A549 (cell line): Measurements from ENCODE around the gene PDP2. TPM values are rescaled to one million over a fixed set of nuclear protein-coding genes. Genes with fewer than 3 reads are reported as not detected.

Experiments
- ATAC-seq, 2 experiments: fragments of 200-7000 bp in 1 of 2; fragments of >200 bp in 1 of 2; cut with Nextera tagmentation in 1 of 2; cut with Tn5 transposase in 1 of 2; 3 replicates each; pipeline versions ENCODE4 v1.8.0 to v1.9.1; 2018 to 2020; ENCODE audit warnings: mild to moderate bottlenecking in 1 of 2, moderate library complexity in 1 of 2
- CTCF ChIA-PET: fragments of 300-600 bp; sonication (Branson Sonifier 250); formaldehyde crosslinking; extraction: SDS; loops from one replicate; lab custom pipeline; 2021; ENCODE audit warnings: antibody characterized with exemption, inconsistent platforms; lab: Yijun Ruan, JAX
- POLR2A ChIA-PET: fragments of 350-600 bp; formaldehyde crosslinking; extraction: SDS; loops from one replicate; lab custom pipeline; 2021; ENCODE audit warnings: antibody characterized with exemption, inconsistent platforms; lab: Yijun Ruan, JAX
- DNase-seq, 2 experiments: peaks; one replicate each; pipeline versions ENCODE4 v3.0.0 to v3.0.0-alpha.2; 2011 to 2016; ENCODE audit warnings: low read depth in 1 of 2, low spot score in 1 of 2
- FAIRE-seq: peaks from 2 replicates; lab custom pipeline; 2011; peaks lifted over from hg19 to GRCh38; lab: Jason Lieb, UNC
- H3K27ac ChIP-seq, 2 experiments: fragments of >200 bp; sonication (Bioruptor Twin); formaldehyde crosslinking; 3 replicates each; pipeline ENCODE4 v1.5.1; 2016 to 2017
- H3K4me1 ChIP-seq: fragments of >200 bp; sonication (Bioruptor Twin); formaldehyde crosslinking; 3 replicates; pipeline ENCODE4 v1.6.1; 2016
- H3K4me2 ChIP-seq: fragments of >200 bp; sonication (Bioruptor Twin); formaldehyde crosslinking; 3 replicates; pipeline ENCODE4 v1.6.1; 2016
- H3K4me3 ChIP-seq: fragments of >200 bp; sonication (Bioruptor Twin); formaldehyde crosslinking; 3 replicates; pipeline ENCODE4 v1.5.1; 2016
- H3K9me3 ChIP-seq: fragments of >200 bp; sonication (Bioruptor Twin); formaldehyde crosslinking; 3 replicates; pipeline ENCODE4 v1.6.1; 2016
- BHLHE40 ChIP-seq: IDR thresholded peaks from 2 replicates; pipeline ENCODE4 v1.6.1; 2012; ENCODE audit warnings: low read depth, low read length, inconsistent platforms
- CBX8 ChIP-seq: fragments of 200-600 bp; sonication (generic); IDR thresholded peaks from 2 replicates; pipeline ENCODE4 v1.6.1; 2016
- CHD4 ChIP-seq: fragments of 200-600 bp; sonication (generic); IDR thresholded peaks from 2 replicates; pipeline ENCODE4 v1.6.1; 2016; ENCODE audit warnings: antibody characterized with exemption, mild to moderate bottlenecking, borderline replicate concordance
- FOXS1 ChIP-seq: fragments of 250-450 bp; sonication (Bioruptor Pico); IDR thresholded peaks from 2 replicates; pipeline ENCODE4 v1.5.0; 2020; ENCODE audit warnings: mild to moderate bottlenecking, moderate library complexity
- HEYL ChIP-seq: fragments of 250-450 bp; sonication (Bioruptor Pico); IDR thresholded peaks from 2 replicates; pipeline ENCODE4 v1.8.0; 2021; ENCODE audit warnings: mild to moderate bottlenecking, moderate library complexity
- HOXB5 ChIP-seq: fragments of 250-450 bp; sonication (Bioruptor Pico); IDR thresholded peaks from 2 replicates; pipeline ENCODE4 v1.5.0; 2020; ENCODE audit warnings: mild to moderate bottlenecking, moderate library complexity
- KDM1A ChIP-seq: fragments of 200-600 bp; sonication (generic); IDR thresholded peaks from 2 replicates; pipeline ENCODE4 v1.6.1; 2016; ENCODE audit warnings: low read depth, mild to moderate bottlenecking
- MAFK ChIP-seq: fragments of 450-650 bp; IDR thresholded peaks from 2 replicates; pipeline ENCODE4 v1.6.1; 2014; ENCODE audit not compliant: partially characterized antibody
- NFE2L2 ChIP-seq: fragments of 150-350 bp; conservative IDR thresholded peaks from 2 replicates; pipeline ENCODE4 v1.6.1; 2014; ENCODE audit warnings: low read length
- POLR2A ChIP-seq: IDR thresholded peaks from 2 replicates; pipeline ENCODE4 v1.6.1; 2012; ENCODE audit warnings: mild to moderate bottlenecking, low read length
- POLR2AphosphoS2 ChIP-seq: conservative IDR thresholded peaks from 2 replicates; pipeline ENCODE4 v1.6.1; 2012; ENCODE audit warnings: low read length, improper control_type of control experiment, inconsistent platforms
- RAD21 ChIP-seq, 2 experiments: fragments of >200 bp in 1 of 2; sonication (Bioruptor Twin) in 1 of 2; formaldehyde crosslinking in 1 of 2; IDR thresholded peaks in 1 of 2; conservative IDR thresholded peaks in 1 of 2; 2 replicates in 1 of 2; 3 replicates in 1 of 2; pipeline ENCODE4 v1.6.1; 2012 to 2018; ENCODE audit warnings: inconsistent platforms in 1 of 2
- RFX5 ChIP-seq: fragments of 450-650 bp; IDR thresholded peaks from 2 replicates; pipeline ENCODE4 v1.7.1; 2014; ENCODE audit warnings: antibody characterized with exemption, mild to moderate bottlenecking, moderate library complexity
- RNF2 ChIP-seq: fragments of 200-600 bp; sonication (generic); IDR thresholded peaks from 2 replicates; pipeline ENCODE4 v1.6.1; 2016; ENCODE audit warnings: low read depth, mild to moderate bottlenecking, antibody characterized with exemption, moderate library complexity, borderline replicate concordance
- SMC3 ChIP-seq: fragments of >200 bp; sonication (Bioruptor Twin); formaldehyde crosslinking; IDR thresholded peaks from 3 replicates; pipeline ENCODE4 v1.6.1; 2018; ENCODE audit warnings: inconsistent platforms
- SREBF2 ChIP-seq: fragments of 450-650 bp; IDR thresholded peaks from 2 replicates; pipeline ENCODE4 v1.6.1; 2014; ENCODE audit warnings: mild to moderate bottlenecking, moderate library complexity
- TFCP2L1 ChIP-seq: fragments of 250-450 bp; sonication (Bioruptor Pico); IDR thresholded peaks from 2 replicates; pipeline ENCODE4 v1.5.0; 2021; ENCODE audit warnings: mild to moderate bottlenecking
- ZSCAN20 ChIP-seq: fragments of 250-450 bp; sonication (Bioruptor Pico); IDR thresholded peaks from 2 replicates; pipeline ENCODE4 v1.8.0; 2022; ENCODE audit warnings: mild to moderate bottlenecking, moderate library complexity
- WGBS: methylation state at CpG from one replicate; pipeline ENCODE4 v1.1.6; 2017; ENCODE audit errors: missing lambda C conversion rate; 5-methylcytosine and 5-hydroxymethylcytosine counted together
- polyA plus RNA-seq, 4 experiments: library from polyadenylated mRNA; depleted of rRNA in 3 of 4; stranded (reverse); fragments of >200 nt; fragmentation: RNase III in 1 of 4; extraction: RNeasy Plus Mini Kit Qiagen cat#74134 plus additional on column Dnase treatment in 1 of 4; gene quantifications; 2 replicates in 3 of 4; 3 replicates in 1 of 4; pipeline ENCODE4 v1.2.3, GENCODE V29; 2011 to 2017
- TF ChIP-seq, protein P1 (sequence below): fragments of 200-600 bp; sonication (generic); IDR thresholded peaks from 2 replicates; pipeline ENCODE4 v1.6.1; 2016; ENCODE audit warnings: antibody characterized with exemption, mild to moderate bottlenecking, moderate library complexity
- TF ChIP-seq, protein P2 (sequence below): fragments of >200 bp; sonication (Bioruptor Twin); formaldehyde crosslinking; IDR thresholded peaks from 3 replicates; pipeline ENCODE4 v1.5.1; 2016
- TF ChIP-seq, protein P3 (sequence below): fragments of 450-650 bp; IDR thresholded peaks from 2 replicates; pipeline ENCODE4 v1.6.1; 2014; ENCODE audit warnings: antibody characterized with exemption
- TF ChIP-seq, protein P4 (sequence below): fragments of >200 bp; sonication (Bioruptor Twin); formaldehyde crosslinking; IDR thresholded peaks from 2 replicates; pipeline ENCODE4 v1.6.1; 2016
- TF ChIP-seq, protein P5 (sequence below): fragments of >200 bp; sonication (Bioruptor Twin); formaldehyde crosslinking; IDR thresholded peaks from 3 replicates; pipeline ENCODE4 v1.6.1; 2016

Gene PDP2
- polyA plus RNA-seq, 2 of the 4 experiments (the other 2 are of a cell fraction), result 10.0 to 10.5 TPM

DNA sequence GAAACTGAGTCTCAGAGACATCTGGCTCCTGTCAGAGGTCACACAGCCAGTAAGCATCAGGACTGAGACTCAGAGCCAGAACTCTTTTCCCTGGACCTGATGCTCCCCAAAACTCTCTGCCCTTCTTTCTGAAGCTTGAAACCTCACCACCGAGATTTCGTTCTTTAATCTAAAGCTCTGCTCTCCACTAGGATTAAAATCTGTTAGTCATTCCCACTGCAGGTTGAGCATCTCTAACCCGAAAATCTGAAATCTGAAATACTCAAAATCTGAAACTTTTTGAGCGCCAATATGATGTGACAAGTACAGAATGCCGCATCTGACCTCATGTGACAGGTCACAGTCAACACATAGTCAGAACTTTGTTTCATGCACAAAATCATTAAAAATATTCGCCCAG, 36.2 kb downstream of the PDP2 start:
- POLR2A ChIA-PET, result no interaction called here
- no peak for ATAC-seq
- 61% methylated on average over 6 of the region's 6 CpGs for WGBS
- no peaks in the 10 kb centered on the region for H3K9me3 ChIP-seq
- no peak overlapping the region for H3K4me3 ChIP-seq
- DNase-seq, result no peak
- TF ChIP-seq RNF2 (no peak), FOXS1 (CRISPR knock-in tag) (no peak), SMC3 (no peak), RFX5 (no peak), CBX8 (no peak), MAFK (no peak), HEYL (CRISPR knock-in tag) (no peak)
- TF ChIP-seq, protein P1, sequence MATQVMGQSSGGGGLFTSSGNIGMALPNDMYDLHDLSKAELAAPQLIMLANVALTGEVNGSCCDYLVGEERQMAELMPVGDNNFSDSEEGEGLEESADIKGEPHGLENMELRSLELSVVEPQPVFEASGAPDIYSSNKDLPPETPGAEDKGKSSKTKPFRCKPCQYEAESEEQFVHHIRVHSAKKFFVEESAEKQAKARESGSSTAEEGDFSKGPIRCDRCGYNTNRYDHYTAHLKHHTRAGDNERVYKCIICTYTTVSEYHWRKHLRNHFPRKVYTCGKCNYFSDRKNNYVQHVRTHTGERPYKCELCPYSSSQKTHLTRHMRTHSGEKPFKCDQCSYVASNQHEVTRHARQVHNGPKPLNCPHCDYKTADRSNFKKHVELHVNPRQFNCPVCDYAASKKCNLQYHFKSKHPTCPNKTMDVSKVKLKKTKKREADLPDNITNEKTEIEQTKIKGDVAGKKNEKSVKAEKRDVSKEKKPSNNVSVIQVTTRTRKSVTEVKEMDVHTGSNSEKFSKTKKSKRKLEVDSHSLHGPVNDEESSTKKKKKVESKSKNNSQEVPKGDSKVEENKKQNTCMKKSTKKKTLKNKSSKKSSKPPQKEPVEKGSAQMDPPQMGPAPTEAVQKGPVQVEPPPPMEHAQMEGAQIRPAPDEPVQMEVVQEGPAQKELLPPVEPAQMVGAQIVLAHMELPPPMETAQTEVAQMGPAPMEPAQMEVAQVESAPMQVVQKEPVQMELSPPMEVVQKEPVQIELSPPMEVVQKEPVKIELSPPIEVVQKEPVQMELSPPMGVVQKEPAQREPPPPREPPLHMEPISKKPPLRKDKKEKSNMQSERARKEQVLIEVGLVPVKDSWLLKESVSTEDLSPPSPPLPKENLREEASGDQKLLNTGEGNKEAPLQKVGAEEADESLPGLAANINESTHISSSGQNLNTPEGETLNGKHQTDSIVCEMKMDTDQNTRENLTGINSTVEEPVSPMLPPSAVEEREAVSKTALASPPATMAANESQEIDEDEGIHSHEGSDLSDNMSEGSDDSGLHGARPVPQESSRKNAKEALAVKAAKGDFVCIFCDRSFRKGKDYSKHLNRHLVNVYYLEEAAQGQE, result no peak
- TF ChIP-seq, protein P2, sequence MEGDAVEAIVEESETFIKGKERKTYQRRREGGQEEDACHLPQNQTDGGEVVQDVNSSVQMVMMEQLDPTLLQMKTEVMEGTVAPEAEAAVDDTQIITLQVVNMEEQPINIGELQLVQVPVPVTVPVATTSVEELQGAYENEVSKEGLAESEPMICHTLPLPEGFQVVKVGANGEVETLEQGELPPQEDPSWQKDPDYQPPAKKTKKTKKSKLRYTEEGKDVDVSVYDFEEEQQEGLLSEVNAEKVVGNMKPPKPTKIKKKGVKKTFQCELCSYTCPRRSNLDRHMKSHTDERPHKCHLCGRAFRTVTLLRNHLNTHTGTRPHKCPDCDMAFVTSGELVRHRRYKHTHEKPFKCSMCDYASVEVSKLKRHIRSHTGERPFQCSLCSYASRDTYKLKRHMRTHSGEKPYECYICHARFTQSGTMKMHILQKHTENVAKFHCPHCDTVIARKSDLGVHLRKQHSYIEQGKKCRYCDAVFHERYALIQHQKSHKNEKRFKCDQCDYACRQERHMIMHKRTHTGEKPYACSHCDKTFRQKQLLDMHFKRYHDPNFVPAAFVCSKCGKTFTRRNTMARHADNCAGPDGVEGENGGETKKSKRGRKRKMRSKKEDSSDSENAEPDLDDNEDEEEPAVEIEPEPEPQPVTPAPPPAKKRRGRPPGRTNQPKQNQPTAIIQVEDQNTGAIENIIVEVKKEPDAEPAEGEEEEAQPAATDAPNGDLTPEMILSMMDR, result no peak
- TF ChIP-seq, all 56 proteins: peak for 0
- CTCF ChIA-PET, result interaction anchor here (0.7 to 40.8 kb wide), 6 partner anchors 2 to 268 kb away, joined by 3 to 837 read pairs (median 3); partner anchors contain the start of genes CDH16, PDP2 and RRAD
- H3K4me2 ChIP-seq, result no peak overlapping the region
- FAIRE-seq, result no peak
- peaks cover 9% of the 10 kb centered on the region; the same call in 1 of the 3 replicates for H3K4me1 ChIP-seq
- no peak overlapping the region for H3K27ac ChIP-seq

DNA sequence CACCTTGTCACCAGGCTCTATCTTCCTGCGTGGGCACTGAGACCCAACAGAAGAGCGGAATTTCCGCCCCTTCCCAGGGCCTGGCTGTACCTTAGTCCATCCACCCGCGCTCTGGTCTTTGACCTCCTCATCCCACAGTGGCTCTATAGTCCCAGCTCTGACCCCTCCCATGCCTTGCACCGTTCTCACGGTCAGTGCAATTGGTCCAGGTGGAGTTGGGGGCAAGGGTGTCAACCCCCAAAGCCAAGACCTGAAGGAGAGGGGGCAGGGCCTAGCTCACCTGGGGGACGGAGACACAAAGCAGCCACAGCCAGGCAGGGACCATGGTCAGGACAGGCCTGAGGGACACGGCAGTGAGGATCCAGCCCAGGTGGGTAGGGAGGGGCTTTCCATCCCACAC, 37.4 kb downstream of the PDP2 start:
- CTCF ChIA-PET, result interaction anchor here (1.0 to 40.8 kb wide), 5 partner anchors 3 to 237 kb away, joined by 3 to 837 read pairs (median 7); partner anchors contain the start of genes CDH16, PDP2 and RRAD
- 82% methylated on average over 8 of the region's 9 CpGs for WGBS

More for the DNA sequence above, 37.4 kb downstream of the PDP2 start:
- Histone ChIP-seq H3K4me1 (peaks cover 9% of the 10 kb centered on the region; the same call in 1 of the 3 replicates), H3K4me3 (no peak overlapping the region), H3K27ac (peak overlapping the region in 1 of 2 experiments; percentile 1; a peak in 1 of 6 replicates), H3K4me2 (no peak overlapping the region)
- DNase-seq (no peak), ATAC-seq (no peak), FAIRE-seq (no peak)
- POLR2A ChIA-PET, result no interaction called here
- TF ChIP-seq, protein P3, sequence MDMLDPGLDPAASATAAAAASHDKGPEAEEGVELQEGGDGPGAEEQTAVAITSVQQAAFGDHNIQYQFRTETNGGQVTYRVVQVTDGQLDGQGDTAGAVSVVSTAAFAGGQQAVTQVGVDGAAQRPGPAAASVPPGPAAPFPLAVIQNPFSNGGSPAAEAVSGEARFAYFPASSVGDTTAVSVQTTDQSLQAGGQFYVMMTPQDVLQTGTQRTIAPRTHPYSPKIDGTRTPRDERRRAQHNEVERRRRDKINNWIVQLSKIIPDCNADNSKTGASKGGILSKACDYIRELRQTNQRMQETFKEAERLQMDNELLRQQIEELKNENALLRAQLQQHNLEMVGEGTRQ, result no peak
- TF ChIP-seq SMC3 (no peak), ZSCAN20 (no peak), BHLHE40 (no peak), TFCP2L1 (CRISPR knock-in tag) (no peak), RAD21 (conservative IDR thresholded peaks at IDR 0.05 in 1 of 2, IDR thresholded peaks at IDR 0.05 in 1 of 2) (no peak), POLR2A (no peak), HOXB5 (no peak), SREBF2 (no peak), KDM1A (no peak), NFE2L2 (no peak), CHD4 (no peak), POLR2AphosphoS2 (no peak)
- TF ChIP-seq, protein P1, result no peak
- TF ChIP-seq, protein P4, sequence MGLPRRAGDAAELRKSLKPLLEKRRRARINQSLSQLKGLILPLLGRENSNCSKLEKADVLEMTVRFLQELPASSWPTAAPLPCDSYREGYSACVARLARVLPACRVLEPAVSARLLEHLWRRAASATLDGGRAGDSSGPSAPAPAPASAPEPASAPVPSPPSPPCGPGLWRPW, result no peak
- TF ChIP-seq, protein P5, sequence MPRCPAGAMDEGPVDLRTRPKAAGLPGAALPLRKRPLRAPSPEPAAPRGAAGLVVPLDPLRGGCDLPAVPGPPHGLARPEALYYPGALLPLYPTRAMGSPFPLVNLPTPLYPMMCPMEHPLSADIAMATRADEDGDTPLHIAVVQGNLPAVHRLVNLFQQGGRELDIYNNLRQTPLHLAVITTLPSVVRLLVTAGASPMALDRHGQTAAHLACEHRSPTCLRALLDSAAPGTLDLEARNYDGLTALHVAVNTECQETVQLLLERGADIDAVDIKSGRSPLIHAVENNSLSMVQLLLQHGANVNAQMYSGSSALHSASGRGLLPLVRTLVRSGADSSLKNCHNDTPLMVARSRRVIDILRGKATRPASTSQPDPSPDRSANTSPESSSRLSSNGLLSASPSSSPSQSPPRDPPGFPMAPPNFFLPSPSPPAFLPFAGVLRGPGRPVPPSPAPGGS, result no peak
- TF ChIP-seq, all 56 proteins: peak for 0
- H3K9me3 ChIP-seq, result no peaks in the 10 kb centered on the region
